ENCODE results near the gene SPAG16. TPM values are rescaled to one million over a fixed set of nuclear protein-coding genes. Genes with fewer than 3 reads are reported as not detected.

The SPAG16 gene
- polyA plus RNA-seq, 2 of the 4 experiments (the other 2 are of a cell fraction) = 19.1 to 27.6 TPM

GRCh38 chr2:214050731-214051130 is 766.5 kb downstream of the SPAG16 start:
- Histone ChIP-seq H3K27ac (no peak overlapping the region), H3K4me3 (no peak overlapping the region), H3K4me1 (no peaks in the 10 kb centered on the region), H3K9me3 (peaks cover 7% of the 10 kb centered on the region; the same call in 1 of the 3 replicates), H3K4me2 (no peak overlapping the region)
- POLR2A ChIA-PET = no interaction called here
- ATAC-seq = no peak
- CTCF ChIA-PET = no interaction called here
- WGBS (ENCODE audit: missing lambda C conversion rate) = 32% methylated on average over 2 of the region's 2 CpGs
- no peak for FAIRE-seq
- no peak for TF ChIP-seq JUN (IDR thresholded peaks at IDR 0.05)
- TF ChIP-seq CBX2 (IDR thresholded peaks at IDR 0.05; ENCODE audit: borderline replicate concordance, low read depth) = no peak
- TF ChIP-seq ZC3H11A (IDR thresholded peaks at IDR 0.05) = no peak
- TF ChIP-seq RNF2 (IDR thresholded peaks at IDR 0.05; ENCODE audit: borderline replicate concordance, low read depth) = no peak
- TF ChIP-seq HOXB13 (CRISPR knock-in tag; IDR thresholded peaks at IDR 0.05; ENCODE audit: low read depth) = no peak
- no peak for TF ChIP-seq REST (IDR thresholded peaks at IDR 0.05)
- TF ChIP-seq HMGXB4 (CRISPR knock-in tag; IDR thresholded peaks at IDR 0.05; ENCODE audit: borderline replicate concordance) = no peak
- TF ChIP-seq CBX8 (IDR thresholded peaks at IDR 0.05) = no peak
- no peak for TF ChIP-seq USF2 (IDR thresholded peaks at IDR 0.05)
- TF ChIP-seq RARB (CRISPR knock-in tag; IDR thresholded peaks at IDR 0.05) = no peak
- TF ChIP-seq MAX (IDR thresholded peaks at IDR 0.05) = no peak
- TF ChIP-seq ZSCAN20 (CRISPR knock-in tag; IDR thresholded peaks at IDR 0.05) = no peak
- TF ChIP-seq MYC (IDR thresholded peaks at IDR 0.05; ENCODE audit: borderline replicate concordance, low read length) = no peak
- TF ChIP-seq HOXB5 (CRISPR knock-in tag; IDR thresholded peaks at IDR 0.05) = no peak
- DNase-seq (ENCODE audit: low read depth in 1 of 2, low spot score in 1 of 2) = no peak

- no peak for ATAC-seq
- Histone ChIP-seq H3K9me3 (no peaks in the 10 kb centered on the region), H3K4me1 (no peaks in the 10 kb centered on the region), H3K4me3 (no peak overlapping the region), H3K27ac (no peak overlapping the region), H3K4me2 (no peak overlapping the region)
- ChIA-PET CTCF (no interaction called here), POLR2A (no interaction called here)
- FAIRE-seq = no peak
- DNase-seq (ENCODE audit: low read depth in 1 of 2, low spot score in 1 of 2) = no peak
- TF ChIP-seq E2F6 (IDR thresholded peaks at IDR 0.05; ENCODE audit: borderline replicate concordance, low read depth) = no peak
- TF ChIP-seq USF2 (IDR thresholded peaks at IDR 0.05) = no peak
- no peak for TF ChIP-seq CHD2 (IDR thresholded peaks at IDR 0.05; ENCODE audit: low read length, partially characterized antibody)
- TF ChIP-seq EHMT2 (IDR thresholded peaks at IDR 0.05; ENCODE audit: low read depth) = no peak
- no peak for TF ChIP-seq HEYL (CRISPR knock-in tag; IDR thresholded peaks at IDR 0.05)
- TF ChIP-seq RARB (CRISPR knock-in tag; IDR thresholded peaks at IDR 0.05) = no peak
- TF ChIP-seq NPAS2 (CRISPR knock-in tag; IDR thresholded peaks at IDR 0.05; ENCODE audit: borderline replicate concordance) = no peak
- no peak for TF ChIP-seq ZFP36 (IDR thresholded peaks at IDR 0.05; ENCODE audit: borderline replicate concordance, partially characterized antibody)
- no peak for TF ChIP-seq MAX (IDR thresholded peaks at IDR 0.05)
- 80% methylated on average over 1 of the region's 1 CpG for WGBS (ENCODE audit: missing lambda C conversion rate)
These were observed 767.3 kb downstream of the SPAG16 start for GRCh38 chr2:214051585-214051984.

Data from A549 (cell line).